Testis (tissue), 2 donors: ENCODE results near the gene GPC6.

Source experiments
- POLR2A ChIP-seq: fragments of 450-650 bp; IDR thresholded peaks from one replicate; pipeline ENCODE4 v1.6.1; 2017; ENCODE audit warnings: antibody characterized with exemption, mild to moderate bottlenecking, moderate library complexity
- TF ChIP-seq, protein P1 (sequence below), 3 experiments: fragments of 450-650 bp in 2 of 3; fragments of 200-600 bp in 1 of 3; sonication (generic) in 1 of 3; IDR thresholded peaks; one replicate each; pipeline ENCODE4 v1.5.1; 2016 to 2019; ENCODE audit warnings: antibody characterized with exemption in 3 of 3, mild to moderate bottlenecking in 2 of 3, moderate library complexity in 1 of 3

DNA sequence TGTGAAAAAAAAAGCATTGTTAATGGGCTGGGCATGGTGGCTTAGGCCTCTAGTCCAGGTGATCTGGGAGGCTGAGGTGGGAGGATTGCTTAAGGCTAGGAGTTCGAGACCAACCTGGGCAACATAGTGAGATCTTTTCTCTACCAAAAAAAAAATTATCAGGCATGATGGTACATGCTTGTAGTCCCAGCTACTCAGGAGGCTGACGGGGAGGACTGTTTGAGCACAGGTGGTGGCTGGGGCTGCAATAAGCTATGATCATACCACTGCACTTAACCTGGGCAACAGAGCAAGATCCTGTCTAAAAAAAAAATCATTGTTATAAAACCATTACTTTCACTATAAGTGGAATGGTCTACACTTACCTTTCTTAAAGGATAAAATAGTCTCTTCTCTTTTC is 30.4 kb downstream of the GPC6 start:
- TF ChIP-seq, protein P1, sequence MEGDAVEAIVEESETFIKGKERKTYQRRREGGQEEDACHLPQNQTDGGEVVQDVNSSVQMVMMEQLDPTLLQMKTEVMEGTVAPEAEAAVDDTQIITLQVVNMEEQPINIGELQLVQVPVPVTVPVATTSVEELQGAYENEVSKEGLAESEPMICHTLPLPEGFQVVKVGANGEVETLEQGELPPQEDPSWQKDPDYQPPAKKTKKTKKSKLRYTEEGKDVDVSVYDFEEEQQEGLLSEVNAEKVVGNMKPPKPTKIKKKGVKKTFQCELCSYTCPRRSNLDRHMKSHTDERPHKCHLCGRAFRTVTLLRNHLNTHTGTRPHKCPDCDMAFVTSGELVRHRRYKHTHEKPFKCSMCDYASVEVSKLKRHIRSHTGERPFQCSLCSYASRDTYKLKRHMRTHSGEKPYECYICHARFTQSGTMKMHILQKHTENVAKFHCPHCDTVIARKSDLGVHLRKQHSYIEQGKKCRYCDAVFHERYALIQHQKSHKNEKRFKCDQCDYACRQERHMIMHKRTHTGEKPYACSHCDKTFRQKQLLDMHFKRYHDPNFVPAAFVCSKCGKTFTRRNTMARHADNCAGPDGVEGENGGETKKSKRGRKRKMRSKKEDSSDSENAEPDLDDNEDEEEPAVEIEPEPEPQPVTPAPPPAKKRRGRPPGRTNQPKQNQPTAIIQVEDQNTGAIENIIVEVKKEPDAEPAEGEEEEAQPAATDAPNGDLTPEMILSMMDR (IDR thresholded peaks at IDR 0.05): no peak
- TF ChIP-seq POLR2A: no peak
